Fibroblast of skin of left quadriceps (primary cell): ENCODE data around the gene PFKFB4.
A peak's percentile ranks its signal among the peaks of the same experiment; 100 is the strongest.
"Not testable (repeated sequence)": the region's sequence is repeated elsewhere in the genome, so short reads cannot be mapped to it uniquely, and the experiment has no call there.

Experiments used
- DNase-seq, 2 experiments: peaks; one replicate each; pipeline ENCODE4 v3.0.0-alpha.2; 2013; ENCODE audit warnings: low read depth in 2 of 2

PFKFB4 gene

GRCh38 chr3:48560648-48561018 lies 4.0 kb upstream of the PFKFB4 start:
- DNase-seq = no peak

GRCh38 chr3:48558493-48559134 lies 2.0 kb upstream of the PFKFB4 start:
- DNase-seq = no peak

GRCh38 chr3:48555949-48556795 lies 431 bp downstream of the PFKFB4 start:
- no peak for DNase-seq

GRCh38 chr3:48555231-48555948 lies 1.2 kb downstream of the PFKFB4 start:
- no peak for DNase-seq

- no peak for DNase-seq
Measured at GRCh38 chr3:48553886-48554845, 2.4 kb downstream of the PFKFB4 start.

GRCh38 chr3:48553361-48553760 lies 3.2 kb downstream of the PFKFB4 start:
- DNase-seq = no peak

GRCh38 chr3:48552111-48552951 lies 4.3 kb downstream of the PFKFB4 start:
- DNase-seq = no peak

- DNase-seq = not testable (repeated sequence)
Measured at GRCh38 chr3:48551651-48552050, 5.0 kb downstream of the PFKFB4 start.

GRCh38 chr3:48548729-48549705 lies 7.6 kb downstream of the PFKFB4 start:
- DNase-seq = peak; percentile 37 to 40

- DNase-seq = no peak
Measured at GRCh38 chr3:48548126-48548525, 8.5 kb downstream of the PFKFB4 start.

- no peak for DNase-seq
Measured at GRCh38 chr3:48546203-48546829, 10.3 kb downstream of the PFKFB4 start.

GRCh38 chr3:48544141-48544540 lies 12.5 kb downstream of the PFKFB4 start:
- DNase-seq = no peak

GRCh38 chr3:48543271-48543866 lies 13.2 kb downstream of the PFKFB4 start:
- DNase-seq = no peak

- no peak for DNase-seq
Measured at GRCh38 chr3:48538451-48538850, 18.2 kb downstream of the PFKFB4 start.

- DNase-seq = no peak
Measured at GRCh38 chr3:48536785-48537184, 19.8 kb downstream of the PFKFB4 start.

GRCh38 chr3:48536116-48536515 lies 20.5 kb downstream of the PFKFB4 start:
- no peak for DNase-seq

GRCh38 chr3:48535578-48535977 lies 21.0 kb downstream of the PFKFB4 start:
- no peak for DNase-seq

- DNase-seq = no peak
Measured at GRCh38 chr3:48532977-48533337, 23.6 kb downstream of the PFKFB4 start.
